ENCODE data around the gene CAMK1.

CAMK1 gene

DNA sequence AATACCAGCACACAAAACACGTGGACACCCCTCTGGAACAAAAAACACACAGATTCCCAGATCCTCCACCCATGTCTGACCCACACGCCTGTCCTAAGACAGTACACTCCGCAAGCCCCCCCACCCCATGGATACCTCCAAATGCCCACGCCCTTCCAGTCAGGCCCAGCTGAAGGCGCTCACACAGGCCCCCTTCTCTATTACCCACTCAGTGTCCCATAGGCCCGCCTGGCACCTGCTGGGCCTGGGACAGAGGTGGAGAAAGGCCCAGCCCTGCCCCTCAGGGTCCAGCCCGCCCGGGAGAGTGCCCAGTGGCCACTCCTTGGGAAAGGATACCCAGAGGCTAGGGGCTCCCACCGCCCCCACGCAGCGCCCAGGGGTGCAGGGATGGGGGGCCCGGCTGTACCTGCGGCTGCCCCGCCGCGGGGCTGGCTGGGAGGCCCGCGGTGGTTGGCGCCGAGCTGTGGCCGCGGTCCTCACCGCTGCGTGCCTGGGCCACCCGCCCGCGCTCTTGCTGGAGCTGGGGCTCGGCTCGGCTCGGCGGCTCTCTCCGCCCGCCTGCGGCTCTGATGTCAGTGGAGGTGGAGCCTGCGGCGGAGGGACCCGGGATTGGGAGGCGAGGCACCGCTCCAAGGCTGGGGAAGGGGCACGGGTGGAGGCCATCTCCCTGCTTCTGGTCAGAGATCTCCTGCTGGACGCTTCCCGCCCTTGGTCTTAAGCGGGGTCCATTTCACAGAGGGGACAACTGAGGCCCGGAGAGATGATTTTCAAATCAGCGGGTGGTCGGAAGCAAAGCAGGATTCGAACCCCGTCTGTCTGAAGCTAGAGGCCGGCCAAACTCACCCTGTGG lies at the start of gene CAMK1:
Gene CAMK1, minus strand, starts transcription at position 522 of the 850 bp plus-strand sequence. CDS start 2,198 bp downstream, outside the sequence.
- peak; percentile 49 for DNase-seq

DNA sequence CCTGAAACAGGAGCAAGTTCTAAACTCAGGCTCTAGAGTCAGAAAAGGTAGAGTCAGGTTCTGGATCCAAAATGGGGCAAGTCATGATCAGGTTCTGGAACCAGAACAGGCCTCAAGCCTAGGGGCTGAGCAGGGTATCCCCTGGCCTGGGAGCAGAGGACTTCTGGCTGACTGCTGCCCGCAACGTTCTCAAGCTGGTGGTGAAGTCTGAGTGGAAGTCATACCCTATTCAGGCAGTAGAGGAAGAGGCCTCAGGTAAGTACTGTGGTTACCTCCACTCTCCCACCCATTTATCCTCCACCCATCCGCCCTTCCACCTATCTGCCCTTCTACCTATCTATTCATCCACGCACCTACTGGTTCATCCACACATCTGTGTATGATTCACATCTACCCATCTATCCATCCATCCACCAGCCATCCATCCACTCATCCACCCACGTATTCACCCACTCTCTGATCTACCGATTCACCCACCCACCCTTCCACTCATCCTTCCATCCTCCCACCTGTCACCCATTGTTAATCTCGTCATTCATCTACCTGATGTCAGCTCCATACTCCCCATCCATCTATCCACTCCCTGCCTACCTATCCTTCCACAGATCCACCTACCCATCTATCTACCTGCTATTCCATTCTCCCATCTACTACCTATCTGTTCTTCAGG lies 49.1 kb upstream of the CAMK1 start:
- DNase-seq: no peak

- no peak for DNase-seq
Measured at GRCh38 chr3:9817436-9817835, 47.7 kb upstream of the CAMK1 start.

DNA sequence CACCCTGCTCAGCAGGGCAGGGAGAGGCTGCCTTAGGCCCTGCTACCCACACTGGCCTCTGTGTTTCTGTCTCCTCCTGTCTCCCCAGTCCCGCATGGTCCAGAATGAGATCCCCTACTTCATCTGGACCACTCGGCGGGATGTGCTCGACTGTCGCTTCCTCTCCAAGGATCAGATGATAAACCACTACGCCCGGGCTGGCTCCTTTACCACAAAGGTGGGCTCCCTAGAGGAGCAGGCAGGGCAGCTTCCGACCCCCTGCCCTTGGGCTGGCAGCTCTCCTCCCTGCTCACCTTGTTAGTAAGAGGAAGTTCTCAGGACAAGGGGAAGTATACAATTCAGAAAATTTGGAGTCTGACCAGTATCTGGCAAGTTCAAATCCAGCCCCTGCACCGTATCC lies 46.2 kb upstream of the CAMK1 start:
- DNase-seq: no peak

DNA sequence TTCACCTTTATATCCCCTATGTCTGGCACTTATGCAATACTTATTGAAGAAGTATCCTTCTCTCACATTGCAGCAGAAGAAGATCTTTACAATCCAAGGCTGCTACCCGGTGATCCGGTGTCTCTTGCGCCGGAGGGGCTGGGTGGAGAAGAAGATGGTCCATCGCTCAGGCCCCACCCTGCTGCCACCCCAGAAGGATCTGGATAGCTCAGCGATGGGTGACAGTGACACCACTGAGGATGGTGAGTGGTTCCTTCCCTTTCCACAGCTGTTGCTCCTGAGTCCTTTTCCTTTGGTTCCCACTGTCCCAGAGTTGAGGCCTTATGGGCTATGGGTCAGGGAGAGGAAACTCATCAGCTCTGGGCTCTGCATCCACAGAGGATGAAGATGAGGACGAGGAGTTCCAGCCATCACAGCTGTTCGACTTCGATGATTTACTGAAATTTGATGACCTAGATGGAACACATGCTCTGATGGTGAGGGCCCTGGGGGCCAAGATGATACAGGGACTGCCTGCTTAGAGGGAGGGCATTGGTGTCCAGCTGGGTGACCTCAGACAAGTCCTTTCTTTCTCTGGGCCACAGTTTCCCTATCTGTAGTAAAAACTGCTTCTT lies 43.2 kb upstream of the CAMK1 start:
- DNase-seq: no peak

DNA sequence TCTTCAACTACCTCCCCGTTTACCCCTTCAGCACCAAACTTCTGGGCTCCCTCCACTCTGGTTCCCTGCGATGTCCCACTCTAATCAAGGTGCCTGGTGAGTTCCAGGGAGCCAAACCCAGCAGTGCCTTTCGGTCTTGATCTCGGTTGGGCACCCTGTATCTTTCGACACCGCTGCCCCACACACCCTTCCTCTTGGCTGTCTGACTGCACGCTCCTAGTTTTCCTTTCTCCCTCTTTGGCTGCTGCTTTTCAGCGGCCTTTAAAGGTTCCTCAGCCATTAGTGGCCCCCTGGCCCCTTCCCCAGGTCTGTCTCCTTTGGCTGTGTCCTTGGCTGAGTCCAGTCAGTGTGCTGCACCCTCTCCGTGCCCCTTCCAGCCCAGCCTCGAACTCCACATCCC lies 41.1 kb upstream of the CAMK1 start:
- DNase-seq: no peak

- no peak for DNase-seq
Measured at GRCh38 chr3:9810433-9810770, 40.7 kb upstream of the CAMK1 start.

- peak; percentile 42 to 50 for DNase-seq
Measured at GRCh38 chr3:9809615-9810432, 40.1 kb upstream of the CAMK1 start, which contains the start of gene TTLL3. Gene TTLL3, plus strand, starts transcription at chr3:9810262. Its CDS starts 400 bp downstream, at chr3:9810662.

DNA sequence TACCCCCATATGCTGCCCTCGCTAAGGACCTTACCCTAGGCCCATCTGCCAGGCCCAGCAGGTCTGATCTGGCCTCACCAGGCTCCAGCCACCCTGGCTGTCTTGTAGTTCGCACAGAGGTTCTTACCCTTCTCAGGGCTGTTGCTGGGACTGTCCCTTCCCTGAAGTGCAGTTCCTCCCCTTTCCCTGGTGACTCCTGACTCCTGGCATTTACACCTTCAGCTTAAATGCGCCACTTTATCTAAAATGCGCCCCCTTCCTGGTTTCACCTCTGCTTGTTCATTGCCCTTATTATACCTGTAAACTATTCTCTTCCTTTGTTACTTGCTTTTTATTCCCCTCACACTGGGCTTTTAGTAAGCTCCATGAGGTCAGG lies 39.5 kb upstream of the CAMK1 start:
- DNase-seq: no peak

- peak; percentile 57 to 58 for DNase-seq
Measured at GRCh38 chr3:9808345-9809037, 38.7 kb upstream of the CAMK1 start.

GRCh38 chr3:9807981-9808344 lies 38.2 kb upstream of the CAMK1 start:
- DNase-seq: no peak

DNA sequence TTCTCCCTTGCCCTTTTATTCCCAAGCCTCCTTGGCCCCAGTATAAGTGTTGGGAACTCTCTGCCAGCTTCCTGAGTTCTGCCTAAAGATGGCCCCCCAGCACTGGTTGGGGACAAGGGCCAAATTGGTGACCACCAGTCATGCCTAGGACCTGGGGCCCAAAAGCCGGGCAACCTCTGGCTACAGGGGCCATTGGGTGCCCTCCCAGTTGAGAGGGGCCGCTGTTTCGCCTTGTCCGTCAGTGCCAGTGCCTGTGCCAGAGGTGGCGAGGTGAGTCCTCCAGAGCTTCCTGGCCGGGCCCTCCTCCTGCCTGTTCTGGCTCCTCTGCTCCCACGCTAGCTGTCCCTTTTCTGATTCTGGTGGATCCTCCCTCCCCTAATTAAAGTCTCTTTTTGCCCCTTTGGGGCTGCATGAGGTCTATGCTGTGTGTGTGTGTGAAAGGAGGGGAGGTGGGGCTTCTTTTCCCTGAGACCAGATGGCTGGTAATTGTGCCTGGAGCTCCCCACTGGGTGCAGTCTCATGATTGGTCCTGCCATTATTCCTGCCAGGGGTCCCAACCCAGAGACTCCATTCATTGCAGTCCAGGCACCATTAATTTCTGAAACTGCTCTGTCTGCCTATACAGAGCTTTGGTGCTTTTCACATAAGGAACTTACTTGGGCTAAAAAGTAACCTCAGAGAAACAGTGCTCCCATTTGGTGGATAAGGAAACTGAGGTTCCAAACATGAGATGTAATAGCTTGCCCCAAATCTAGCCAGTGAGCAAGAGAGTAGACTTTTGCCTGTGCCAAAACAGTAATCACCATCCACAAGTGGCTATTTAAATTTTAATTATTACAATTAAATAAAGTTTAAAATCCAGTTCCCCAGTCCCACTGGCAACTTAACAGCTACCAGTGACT lies 37.2 kb upstream of the CAMK1 start:
- DNase-seq: no peak

DNA sequence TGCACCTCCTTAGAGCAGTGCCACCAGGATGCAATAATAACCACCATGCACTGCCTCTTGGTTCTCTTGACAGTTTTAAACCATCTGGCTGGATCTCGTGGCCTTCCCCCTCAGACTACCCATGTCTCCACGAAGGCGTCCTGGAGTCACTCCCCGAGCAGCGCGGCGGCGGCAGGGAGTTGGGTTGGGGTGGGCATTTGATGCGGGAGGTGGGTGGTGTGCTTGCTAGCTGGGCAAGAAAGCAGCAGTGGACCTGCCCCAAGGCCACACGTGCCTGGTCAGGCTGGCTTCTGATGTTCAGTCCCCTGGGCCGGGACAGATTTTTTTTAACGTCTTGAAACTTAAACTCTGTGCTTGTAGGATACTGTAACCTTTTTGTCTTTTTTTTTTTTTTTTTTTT lies 36.4 kb upstream of the CAMK1 start:
- no peak for DNase-seq

DNA sequence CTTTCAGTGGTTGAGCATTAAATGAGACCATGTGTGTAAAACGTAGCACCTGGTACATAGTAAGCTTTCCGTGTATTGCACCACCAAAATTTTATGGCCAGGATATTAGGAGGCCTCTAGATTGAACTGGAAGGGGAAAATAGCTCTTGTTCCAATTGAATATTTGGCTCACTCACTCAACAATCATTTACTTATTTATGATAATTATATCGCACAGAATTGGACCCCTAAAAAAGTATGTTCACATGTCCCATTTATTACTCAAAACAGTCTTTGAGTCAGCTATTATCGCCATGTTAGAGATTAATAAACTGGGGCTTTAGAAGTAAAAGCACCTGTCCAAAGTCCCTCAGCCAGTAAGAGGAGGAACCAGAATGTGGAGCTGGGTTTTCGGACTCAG lies 35.2 kb upstream of the CAMK1 start:
- no peak for DNase-seq

DNA sequence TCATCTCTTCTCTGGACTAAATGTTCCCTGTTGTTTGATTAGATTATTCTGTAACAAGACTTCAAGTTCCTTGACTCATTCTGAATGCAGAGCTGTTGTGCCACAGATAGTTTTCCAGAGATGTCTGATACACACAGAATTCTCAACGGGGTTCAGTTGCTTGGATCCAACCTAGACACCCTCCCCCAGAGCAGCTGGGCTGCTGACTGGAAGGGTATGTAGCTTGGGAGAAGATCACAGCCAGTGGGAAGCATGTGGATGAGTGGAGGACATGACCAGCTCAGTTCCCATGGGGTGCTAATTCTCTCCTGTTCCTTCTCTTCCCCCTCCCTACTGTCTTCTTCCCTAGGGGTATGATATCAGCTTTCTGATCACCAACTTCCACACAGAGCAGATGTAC lies 33.7 kb upstream of the CAMK1 start:
- DNase-seq: no peak

DNA sequence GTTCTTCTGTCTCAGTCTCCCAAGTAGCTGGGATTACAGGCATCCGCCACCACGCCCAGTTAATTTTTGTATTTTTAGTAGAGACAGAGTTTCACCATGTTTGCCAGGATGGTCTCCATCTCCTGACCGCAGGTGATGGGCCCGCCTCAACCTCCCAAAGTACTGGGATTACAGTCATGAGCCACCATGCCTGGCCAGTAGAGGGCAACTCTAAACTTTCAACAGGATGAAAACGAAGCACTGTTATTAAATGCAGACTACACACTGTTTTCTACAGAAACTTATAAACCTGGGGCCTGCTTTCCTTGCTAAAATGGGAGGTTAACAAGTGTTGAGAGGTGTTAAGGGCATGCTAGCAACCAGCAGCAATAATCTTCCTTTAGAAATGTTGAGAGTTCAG lies 30.8 kb upstream of the CAMK1 start:
- no peak for DNase-seq

- no peak for DNase-seq
Measured at GRCh38 chr3:9797196-9797945, 27.6 kb upstream of the CAMK1 start.

- peak in 1 of 2 donors; percentile 43 for DNase-seq
Measured at GRCh38 chr3:9795207-9795606, 25.5 kb upstream of the CAMK1 start.

- no peak for DNase-seq
Measured at GRCh38 chr3:9794400-9794799, 24.7 kb upstream of the CAMK1 start.

GRCh38 chr3:9793161-9793781 lies 23.5 kb upstream of the CAMK1 start:
- peak; percentile 43 to 48 for DNase-seq

All from CD4-positive, alpha-beta T cell treated with Interleukin-4 for 1 hour (primary cell).